Left forelimb (tissue), 1 donor: ENCODE measurements around the gene HPCAL4.

ENCODE experiments used
- DNase-seq: peaks from one replicate; pipeline ENCODE4 v3.0.0-alpha.2; 2018; ENCODE audit warnings: low spot score

The HPCAL4 gene

GRCh38 chr1:39701049-39701439 lies 9.8 kb upstream of the HPCAL4 start:
- DNase-seq, result no peak

GRCh38 chr1:39700348-39700747 lies 9.1 kb upstream of the HPCAL4 start:
- no peak for DNase-seq

GRCh38 chr1:39699419-39699818 lies 8.2 kb upstream of the HPCAL4 start:
- DNase-seq, result no peak

GRCh38 chr1:39698568-39698967 lies 7.3 kb upstream of the HPCAL4 start:
- DNase-seq, result no peak

- no peak for DNase-seq
Measured at GRCh38 chr1:39696448-39696847, 5.2 kb upstream of the HPCAL4 start.

GRCh38 chr1:39695016-39695415 lies 3.8 kb upstream of the HPCAL4 start:
- DNase-seq, result no peak

- no peak for DNase-seq
Measured at GRCh38 chr1:39694026-39694425, 2.8 kb upstream of the HPCAL4 start.

GRCh38 chr1:39692152-39693074 lies 1.2 kb upstream of the HPCAL4 start:
- no peak for DNase-seq

- DNase-seq, result no peak
Measured at GRCh38 chr1:39690794-39691382, 345 bp downstream of the HPCAL4 start.

- no peak for DNase-seq
Measured at GRCh38 chr1:39690225-39690624, 1.0 kb downstream of the HPCAL4 start.

- no peak for DNase-seq
Measured at GRCh38 chr1:39689635-39690034, 1.6 kb downstream of the HPCAL4 start.

- no peak for DNase-seq
Measured at GRCh38 chr1:39689214-39689613, 2.0 kb downstream of the HPCAL4 start.

- DNase-seq, result no peak
Measured at GRCh38 chr1:39688706-39689105, 2.5 kb downstream of the HPCAL4 start.

GRCh38 chr1:39687243-39687642 lies 4.0 kb downstream of the HPCAL4 start:
- no peak for DNase-seq

GRCh38 chr1:39685071-39685470 lies 6.2 kb downstream of the HPCAL4 start:
- no peak for DNase-seq

- DNase-seq, result no peak
Measured at GRCh38 chr1:39684313-39684664, 6.9 kb downstream of the HPCAL4 start.

- DNase-seq, result no peak
Measured at GRCh38 chr1:39683591-39684312, 7.5 kb downstream of the HPCAL4 start.

GRCh38 chr1:39681999-39682398 lies 9.2 kb downstream of the HPCAL4 start:
- no peak for DNase-seq

GRCh38 chr1:39681294-39681693 lies 9.9 kb downstream of the HPCAL4 start:
- DNase-seq, result no peak

- no peak for DNase-seq
Measured at GRCh38 chr1:39680751-39681150, 10.5 kb downstream of the HPCAL4 start.

GRCh38 chr1:39679821-39680220 lies 11.4 kb downstream of the HPCAL4 start:
- DNase-seq, result no peak

- no peak for DNase-seq
Measured at GRCh38 chr1:39678889-39679288, 12.3 kb downstream of the HPCAL4 start.

GRCh38 chr1:39677645-39678044 lies 13.6 kb downstream of the HPCAL4 start:
- DNase-seq, result no peak
